ENCODE measurements around the gene NT5C1A. TPM values are rescaled to one million over a fixed set of nuclear protein-coding genes. Genes with fewer than 3 reads are reported as not detected.

Gene NT5C1A
- total RNA-seq, 1 donor, result not detected

DNA sequence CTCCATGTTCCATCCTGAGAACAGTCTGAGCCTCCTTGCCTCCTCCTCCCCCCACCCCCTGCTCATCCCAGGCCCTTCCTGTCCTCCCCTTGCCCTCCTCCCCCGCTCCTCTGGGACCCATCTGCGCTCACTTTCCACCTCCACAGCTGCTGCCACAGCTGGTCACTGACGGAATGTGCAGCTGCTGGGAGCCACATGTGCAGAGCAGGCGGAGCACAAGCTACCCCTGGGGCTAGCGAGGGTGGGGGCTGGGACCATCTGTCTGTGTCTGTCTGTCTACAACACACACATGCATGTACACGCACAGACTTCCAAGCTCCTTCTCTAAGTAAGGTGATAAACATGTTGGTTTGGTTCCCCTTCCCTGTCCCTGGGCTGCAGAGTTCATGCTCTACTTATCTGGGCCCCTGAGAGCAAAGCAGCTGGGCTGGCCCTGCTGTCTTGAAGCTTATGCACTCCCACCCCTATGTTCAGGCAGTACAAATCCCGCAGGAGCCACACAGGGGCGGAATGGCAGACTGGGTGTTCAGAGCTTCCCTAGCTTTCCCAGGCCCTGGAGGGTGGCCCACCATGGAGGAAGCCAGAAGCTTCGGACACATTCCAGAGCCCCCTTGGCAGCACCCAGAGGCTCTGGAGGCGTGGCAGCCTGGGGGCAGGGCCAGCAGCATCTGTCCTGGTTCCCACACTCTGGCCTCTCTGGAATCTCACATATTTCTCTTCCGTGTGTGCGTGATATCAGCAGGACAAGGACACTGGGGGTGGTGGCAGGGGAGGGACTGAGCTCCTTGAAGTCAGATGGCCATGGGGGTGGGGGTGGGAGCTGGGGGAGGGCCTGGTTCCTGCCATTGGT, 25.4 kb downstream of the NT5C1A start:
- TF ChIP-seq, protein P1, sequence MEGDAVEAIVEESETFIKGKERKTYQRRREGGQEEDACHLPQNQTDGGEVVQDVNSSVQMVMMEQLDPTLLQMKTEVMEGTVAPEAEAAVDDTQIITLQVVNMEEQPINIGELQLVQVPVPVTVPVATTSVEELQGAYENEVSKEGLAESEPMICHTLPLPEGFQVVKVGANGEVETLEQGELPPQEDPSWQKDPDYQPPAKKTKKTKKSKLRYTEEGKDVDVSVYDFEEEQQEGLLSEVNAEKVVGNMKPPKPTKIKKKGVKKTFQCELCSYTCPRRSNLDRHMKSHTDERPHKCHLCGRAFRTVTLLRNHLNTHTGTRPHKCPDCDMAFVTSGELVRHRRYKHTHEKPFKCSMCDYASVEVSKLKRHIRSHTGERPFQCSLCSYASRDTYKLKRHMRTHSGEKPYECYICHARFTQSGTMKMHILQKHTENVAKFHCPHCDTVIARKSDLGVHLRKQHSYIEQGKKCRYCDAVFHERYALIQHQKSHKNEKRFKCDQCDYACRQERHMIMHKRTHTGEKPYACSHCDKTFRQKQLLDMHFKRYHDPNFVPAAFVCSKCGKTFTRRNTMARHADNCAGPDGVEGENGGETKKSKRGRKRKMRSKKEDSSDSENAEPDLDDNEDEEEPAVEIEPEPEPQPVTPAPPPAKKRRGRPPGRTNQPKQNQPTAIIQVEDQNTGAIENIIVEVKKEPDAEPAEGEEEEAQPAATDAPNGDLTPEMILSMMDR (IDR thresholded peaks at IDR 0.05; ENCODE audit: insufficient read depth, low read length), result no peak
- H3K4me3 ChIP-seq (ENCODE audit: low read depth, low read length), result no peak overlapping the region
- peak; percentile 25 for DNase-seq (ENCODE audit: low read depth)

DNA sequence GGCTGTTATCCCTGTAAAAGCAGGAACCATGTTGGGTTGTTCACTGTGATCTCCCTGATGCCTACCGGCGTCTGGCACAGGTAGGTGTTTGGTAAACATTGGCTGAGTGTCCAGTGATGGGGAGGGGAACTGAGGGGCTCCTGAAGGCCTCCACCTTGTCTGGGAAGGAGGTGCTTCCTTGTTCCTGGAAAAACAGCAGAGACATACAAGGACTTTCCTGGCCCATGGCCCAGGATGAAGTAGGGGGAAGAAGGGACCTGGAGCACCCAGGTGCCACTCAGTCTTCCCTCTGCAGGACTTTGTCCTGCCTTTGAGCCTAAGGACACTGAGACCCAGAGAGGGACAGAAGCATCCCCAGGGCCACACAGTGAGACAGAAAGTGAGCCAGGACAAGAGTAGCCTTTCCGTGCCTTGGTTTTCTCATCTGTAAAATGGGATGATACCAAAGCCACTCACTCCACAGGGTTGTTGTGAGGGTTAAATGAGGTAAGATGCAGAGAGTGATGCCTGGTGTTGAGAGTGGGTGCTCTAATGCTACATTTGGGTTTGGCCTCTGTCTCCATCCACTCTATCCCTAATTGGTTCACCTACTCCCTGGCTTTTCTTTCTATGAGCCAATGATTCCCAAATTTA, 26.4 kb downstream of the NT5C1A start:
- TF ChIP-seq, protein P1 (IDR thresholded peaks at IDR 0.05; ENCODE audit: insufficient read depth, low read length), result no peak
- no peak overlapping the region for H3K4me3 ChIP-seq (ENCODE audit: low read depth, low read length)
- DNase-seq (ENCODE audit: low read depth), result no peak

DNA sequence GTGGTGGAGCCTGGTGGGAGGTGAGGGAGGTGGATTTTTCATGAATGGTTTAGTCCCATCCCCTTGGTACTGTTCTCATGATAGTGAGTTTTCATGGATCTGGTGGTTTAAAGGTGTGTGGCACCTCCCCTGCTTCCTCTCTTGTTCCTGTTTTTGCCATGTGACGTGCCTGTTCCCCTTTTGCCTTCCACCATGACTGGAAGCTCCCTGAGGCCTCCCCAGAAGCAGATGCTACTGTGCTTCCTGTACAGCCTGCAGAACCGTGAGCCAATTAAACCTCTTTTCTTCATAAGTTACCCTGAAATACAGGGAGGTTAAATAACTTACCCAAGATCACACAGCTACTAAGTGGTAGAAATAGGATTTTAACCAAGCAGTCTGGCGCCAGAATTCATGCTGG, 28.2 kb downstream of the NT5C1A start:
- DNase-seq (ENCODE audit: low read depth), result no peak
- TF ChIP-seq, protein P1 (IDR thresholded peaks at IDR 0.05; ENCODE audit: insufficient read depth, low read length), result no peak
- no peak overlapping the region for H3K4me3 ChIP-seq (ENCODE audit: low read depth, low read length)

DNA sequence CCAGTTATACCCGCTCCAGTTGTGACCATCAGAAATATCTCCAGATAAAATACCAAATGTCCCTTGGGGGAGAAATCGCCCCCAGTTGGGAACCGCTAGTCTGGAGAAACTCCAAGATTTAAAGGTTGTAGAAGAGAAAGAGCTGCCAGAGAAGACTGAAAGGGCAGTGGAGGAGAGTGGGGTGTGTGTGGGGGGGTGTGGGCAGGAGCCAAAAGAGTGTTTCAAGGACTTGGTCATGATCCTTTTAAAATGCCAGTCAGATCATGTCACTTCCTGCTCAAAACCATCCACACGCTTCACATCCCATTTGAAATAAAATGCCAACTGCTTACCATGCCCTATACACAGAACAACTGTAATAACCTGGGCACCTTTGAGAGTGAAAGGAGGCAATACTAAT, 29.1 kb downstream of the NT5C1A start:
- TF ChIP-seq, protein P1 (IDR thresholded peaks at IDR 0.05; ENCODE audit: insufficient read depth, low read length), result no peak
- DNase-seq (ENCODE audit: low read depth), result no peak

DNA sequence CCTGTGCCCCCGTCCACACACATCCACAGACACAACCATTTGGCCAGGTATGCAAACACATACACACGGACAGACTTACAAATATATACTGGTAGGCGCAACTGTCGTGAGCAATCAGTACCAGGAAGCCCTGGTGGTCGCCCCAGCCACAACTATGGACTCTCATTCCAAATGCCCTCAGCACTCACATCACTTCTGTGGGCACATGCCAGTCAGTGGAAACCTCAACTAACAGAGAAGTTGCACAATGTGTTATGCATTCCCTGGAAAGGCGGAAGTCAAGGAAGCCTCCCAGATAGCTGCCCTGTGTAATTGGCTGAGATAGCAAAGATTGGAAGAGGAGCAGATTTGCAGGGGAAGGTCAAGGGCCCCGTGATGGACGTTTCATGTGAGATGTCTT, 31.0 kb downstream of the NT5C1A start:
- DNase-seq (ENCODE audit: low read depth), result no peak
- no peak overlapping the region for H3K4me3 ChIP-seq (ENCODE audit: low read depth, low read length)
- TF ChIP-seq, protein P1 (IDR thresholded peaks at IDR 0.05; ENCODE audit: insufficient read depth, low read length), result no peak

More for the DNA sequence above, 29.1 kb downstream of the NT5C1A start:
- no peak overlapping the region for H3K4me3 ChIP-seq (ENCODE audit: low read depth, low read length)

DNA sequence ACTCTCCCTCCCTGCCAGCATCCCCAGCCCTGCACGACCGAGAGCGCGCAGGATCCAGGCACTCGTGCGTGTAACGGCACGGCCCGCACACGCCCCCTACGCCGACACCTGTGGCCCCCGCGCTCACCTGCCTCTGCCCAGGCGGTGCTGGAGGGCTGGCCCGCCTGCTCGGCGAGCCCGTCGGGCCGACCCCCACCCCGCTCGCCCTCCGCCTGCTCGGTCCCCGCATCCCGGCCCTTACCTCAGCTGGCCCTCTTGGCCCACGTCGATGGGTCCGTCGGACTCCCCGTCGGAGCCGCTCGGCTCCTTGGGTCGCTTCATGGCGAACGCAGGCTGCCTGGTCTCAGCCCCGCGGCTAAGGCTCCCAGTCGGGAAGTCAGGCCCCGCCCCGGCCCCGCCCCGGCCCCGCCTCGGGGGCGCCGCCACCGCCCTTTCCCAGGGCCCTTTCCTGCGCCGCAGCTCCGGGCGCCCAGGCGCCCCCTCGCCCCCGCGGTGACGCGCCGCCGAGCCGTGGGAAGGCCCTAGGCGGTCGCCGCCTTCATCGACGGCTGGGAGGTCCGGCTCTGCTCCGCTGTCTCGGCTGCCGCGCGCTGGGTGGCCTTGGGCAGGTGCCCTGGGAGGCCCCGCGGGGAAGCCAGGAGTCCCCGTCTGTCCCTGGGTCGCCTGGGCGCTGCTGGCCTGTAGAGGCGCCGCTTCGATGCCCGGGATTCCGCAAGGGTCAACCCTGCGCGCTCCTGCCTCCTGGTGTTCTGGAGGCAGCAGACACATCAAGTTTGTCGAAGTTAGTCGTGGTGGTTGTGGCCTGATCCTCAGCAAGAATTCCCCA, 32.4 kb downstream of the NT5C1A start, which contains the start of gene HEYL:
TSS of gene HEYL (minus strand) at position 339 of the 826 bp plus-strand sequence. CDS start at position 321, 18 bp downstream.
- TF ChIP-seq, protein P1 (IDR thresholded peaks at IDR 0.05; ENCODE audit: insufficient read depth, low read length), result no peak
- no peak within 1 kb of the TSS for H3K4me3 ChIP-seq (ENCODE audit: low read depth, low read length)
- DNase-seq (ENCODE audit: low read depth), result no peak

Measured in fibroblast of the aortic adventitia (primary cell).